Coronary artery (tissue), 2 donors: ENCODE data around the gene PPM1H.

Experiments
- DNase-seq: peaks from one replicate; pipeline ENCODE4 v3.0.0-alpha.2; 2017; ENCODE audit warnings: low spot score
- H3K27ac ChIP-seq, 2 donors: fragments of 200-600 bp; sonication (generic); one replicate each; pipeline ENCODE4 v1.5.1; 2016 to 2019
- H3K4me3 ChIP-seq: fragments of 200-600 bp; sonication (generic); 2 replicates; pipeline ENCODE4 v1.5.1; 2016; ENCODE audit warnings: mild to moderate bottlenecking, moderate library complexity
- CTCF ChIP-seq: fragments of 200-600 bp; sonication (generic); IDR thresholded peaks from one replicate; pipeline ENCODE4 v1.5.1; 2019; ENCODE audit warnings: antibody characterized with exemption

PPM1H gene

GRCh38 chr12:62873116-62873825 is 61.7 kb downstream of the PPM1H start:
- TF ChIP-seq CTCF: no peak
- no peak overlapping the region for H3K27ac ChIP-seq
- H3K4me3 ChIP-seq: no peak overlapping the region
- DNase-seq: no peak

- no peak overlapping the region for H3K27ac ChIP-seq
- H3K4me3 ChIP-seq: no peak overlapping the region
- TF ChIP-seq CTCF: no peak
- no peak for DNase-seq
Measured at GRCh38 chr12:62868820-62869219, 66.1 kb downstream of the PPM1H start.

- no peak for TF ChIP-seq CTCF
- H3K4me3 ChIP-seq: peak overlapping the region; percentile 0
- H3K27ac ChIP-seq: peak overlapping the region; percentile 36 to 78
- no peak for DNase-seq
Measured at GRCh38 chr12:62866451-62867082, 68.4 kb downstream of the PPM1H start.

GRCh38 chr12:62865937-62866336 is 69.0 kb downstream of the PPM1H start:
- DNase-seq: no peak
- Histone ChIP-seq H3K27ac (peak overlapping the region; percentile 36 to 78), H3K4me3 (no peak overlapping the region)
- no peak for TF ChIP-seq CTCF

- Histone ChIP-seq H3K4me3 (no peak overlapping the region), H3K27ac (peak overlapping the region; percentile 36 to 78)
- TF ChIP-seq CTCF: no peak
- DNase-seq: no peak
Measured at GRCh38 chr12:62865065-62865464, 69.9 kb downstream of the PPM1H start.

- TF ChIP-seq CTCF: no peak
- no peak overlapping the region for H3K4me3 ChIP-seq
- DNase-seq: no peak
- H3K27ac ChIP-seq: peak overlapping the region in 1 of 2 donors; percentile 61
Measured at GRCh38 chr12:62862259-62862881, 72.6 kb downstream of the PPM1H start.
